ENCODE data around the gene CITED4.

The CITED4 gene

GRCh38 chr1:40848530-40849189 lies 13.5 kb downstream of the CITED4 start:
- H4K8ac ChIP-seq (ENCODE audit: low read depth, low read length): no peak overlapping the region
- no peak overlapping the region for H2BK5ac ChIP-seq (ENCODE audit: low read length)
- no CpG with 5 or more reads among the region's 6 CpGs for WGBS, 2 donors (ENCODE audit: extremely low coverage in 2 of 2, insufficient read length in 2 of 2, insufficient replicate concordance in 1 of 2)
- no peak overlapping the region for H3K23ac ChIP-seq (ENCODE audit: low read depth, low read length, poor library complexity)
- peaks cover 0 to 15% (median 0%) of the 10 kb centered on the region in 3 experiments for H3K27me3 ChIP-seq (ENCODE audit: control insufficient read depth in 3 of 3, insufficient read depth in 3 of 3, low read depth in 1 of 3, low read length in 3 of 3)
- H3K4me3 ChIP-seq (ENCODE audit: low read length in 2 of 2): no peak overlapping the region
- H3K4me2 ChIP-seq (ENCODE audit: insufficient read depth, low read length, poor library complexity, severe bottlenecking): no peak overlapping the region
- no peak overlapping the region for H3K18ac ChIP-seq (ENCODE audit: low read length)
- H3K9me3 ChIP-seq (replicated peaks in 1 of 2; ENCODE audit: control insufficient read depth in 2 of 2, insufficient read depth in 1 of 2, low read depth in 1 of 2, low read length in 2 of 2): no peaks in the 10 kb centered on the region
- no peaks in the 10 kb centered on the region for H3K36me3 ChIP-seq (replicated peaks in 1 of 2; ENCODE audit: control insufficient read depth in 2 of 2, insufficient read depth in 2 of 2, low read length in 2 of 2)
- no peak overlapping the region for H2BK12ac ChIP-seq (ENCODE audit: low read length)
- H3K27ac ChIP-seq (replicated peaks; ENCODE audit: low read length): no peak overlapping the region
- H2AFZ ChIP-seq (ENCODE audit: low read length): no peak overlapping the region
- H3K4me1 ChIP-seq (ENCODE audit: control insufficient read depth in 2 of 2, insufficient read depth in 1 of 2, low read depth in 1 of 2, low read length in 2 of 2): peaks cover 1 to 15% of the 10 kb centered on the region in 2 donors
- peak; percentile 51 for DNase-seq (ENCODE audit: low spot score)
- no peak overlapping the region for H3K14ac ChIP-seq (ENCODE audit: low read length)
- H4K91ac ChIP-seq (ENCODE audit: low read depth, low read length, poor library complexity): no peak overlapping the region
- H3K79me1 ChIP-seq (ENCODE audit: low read depth, low read length): no peaks in the 10 kb centered on the region
- no peak overlapping the region for H2AK5ac ChIP-seq (ENCODE audit: low read depth, low read length)
- H3K9ac ChIP-seq (ENCODE audit: low read depth, low read length, poor library complexity): no peak overlapping the region
- H2BK120ac ChIP-seq (ENCODE audit: low read depth, low read length): no peak overlapping the region
- H3K4ac ChIP-seq (ENCODE audit: low read length): no peak overlapping the region
- no peak overlapping the region for H2BK15ac ChIP-seq (ENCODE audit: low read length)

GRCh38 chr1:40847023-40847745 lies 15.0 kb downstream of the CITED4 start:
- Histone ChIP-seq H3K4ac (ENCODE audit: low read length) (no peak overlapping the region), H3K4me1 (ENCODE audit: control insufficient read depth in 2 of 2, insufficient read depth in 1 of 2, low read depth in 1 of 2, low read length in 2 of 2) (peaks cover 1 to 15% of the 10 kb centered on the region in 2 donors), H2AK5ac (ENCODE audit: low read depth, low read length) (no peak overlapping the region), H3K79me1 (ENCODE audit: low read depth, low read length) (no peaks in the 10 kb centered on the region), H3K4me2 (ENCODE audit: insufficient read depth, low read length, poor library complexity, severe bottlenecking) (no peak overlapping the region), H3K27me3 (ENCODE audit: control insufficient read depth in 3 of 3, insufficient read depth in 3 of 3, low read depth in 1 of 3, low read length in 3 of 3) (peaks cover 0 to 9% (median 0%) of the 10 kb centered on the region in 3 experiments), H2AFZ (ENCODE audit: low read length) (peak overlapping the region; percentile 75), H4K91ac (ENCODE audit: low read depth, low read length, poor library complexity) (no peak overlapping the region), H3K14ac (ENCODE audit: low read length) (no peak overlapping the region), H2BK120ac (ENCODE audit: low read depth, low read length) (no peak overlapping the region), H2BK5ac (ENCODE audit: low read length) (no peak overlapping the region), H2BK12ac (ENCODE audit: low read length) (no peak overlapping the region), H3K9ac (ENCODE audit: low read depth, low read length, poor library complexity) (no peak overlapping the region), H3K18ac (ENCODE audit: low read length) (no peak overlapping the region), H3K4me3 (ENCODE audit: low read length in 2 of 2) (no peak overlapping the region), H2BK15ac (ENCODE audit: low read length) (no peak overlapping the region), H3K9me3 (replicated peaks in 1 of 2; ENCODE audit: control insufficient read depth in 2 of 2, insufficient read depth in 1 of 2, low read depth in 1 of 2, low read length in 2 of 2) (peaks cover 0 to 3% of the 10 kb centered on the region in 2 donors), H4K8ac (ENCODE audit: low read depth, low read length) (no peak overlapping the region), H3K36me3 (replicated peaks in 1 of 2; ENCODE audit: control insufficient read depth in 2 of 2, insufficient read depth in 2 of 2, low read length in 2 of 2) (no peaks in the 10 kb centered on the region), H3K27ac (replicated peaks; ENCODE audit: low read length) (no peak overlapping the region), H3K23ac (ENCODE audit: low read depth, low read length, poor library complexity) (no peak overlapping the region)
- no CpG with 5 or more reads among the region's 6 CpGs for WGBS, 2 donors (ENCODE audit: extremely low coverage in 2 of 2, insufficient read length in 2 of 2, insufficient replicate concordance in 1 of 2)
- no peak for DNase-seq (ENCODE audit: low spot score)

GRCh38 chr1:40845895-40846294 lies 16.3 kb downstream of the CITED4 start:
- Histone ChIP-seq H3K9ac (ENCODE audit: low read depth, low read length, poor library complexity) (no peak overlapping the region), H2AFZ (ENCODE audit: low read length) (no peak overlapping the region), H3K23ac (ENCODE audit: low read depth, low read length, poor library complexity) (no peak overlapping the region), H3K4me2 (ENCODE audit: insufficient read depth, low read length, poor library complexity, severe bottlenecking) (no peak overlapping the region), H3K36me3 (replicated peaks in 1 of 2; ENCODE audit: control insufficient read depth in 2 of 2, insufficient read depth in 2 of 2, low read length in 2 of 2) (no peaks in the 10 kb centered on the region), H2BK15ac (ENCODE audit: low read length) (no peak overlapping the region), H4K8ac (ENCODE audit: low read depth, low read length) (no peak overlapping the region), H4K91ac (ENCODE audit: low read depth, low read length, poor library complexity) (no peak overlapping the region), H2AK5ac (ENCODE audit: low read depth, low read length) (no peak overlapping the region), H3K79me1 (ENCODE audit: low read depth, low read length) (no peaks in the 10 kb centered on the region), H2BK12ac (ENCODE audit: low read length) (no peak overlapping the region), H3K27ac (replicated peaks; ENCODE audit: low read length) (no peak overlapping the region), H3K4ac (ENCODE audit: low read length) (no peak overlapping the region), H3K4me3 (ENCODE audit: low read length in 2 of 2) (no peak overlapping the region), H3K9me3 (replicated peaks in 1 of 2; ENCODE audit: control insufficient read depth in 2 of 2, insufficient read depth in 1 of 2, low read depth in 1 of 2, low read length in 2 of 2) (peaks cover 0 to 3% of the 10 kb centered on the region in 2 donors), H3K18ac (ENCODE audit: low read length) (no peak overlapping the region), H3K27me3 (ENCODE audit: control insufficient read depth in 3 of 3, insufficient read depth in 3 of 3, low read depth in 1 of 3, low read length in 3 of 3) (peaks cover 0 to 10% (median 0%) of the 10 kb centered on the region in 3 experiments), H2BK5ac (ENCODE audit: low read length) (no peak overlapping the region), H2BK120ac (ENCODE audit: low read depth, low read length) (no peak overlapping the region), H3K14ac (ENCODE audit: low read length) (no peak overlapping the region), H3K4me1 (ENCODE audit: control insufficient read depth in 2 of 2, insufficient read depth in 1 of 2, low read depth in 1 of 2, low read length in 2 of 2) (peaks cover 3 to 15% of the 10 kb centered on the region in 2 donors)
- DNase-seq (ENCODE audit: low spot score): no peak
- WGBS, 2 donors (ENCODE audit: extremely low coverage in 2 of 2, insufficient read length in 2 of 2, insufficient replicate concordance in 1 of 2): no CpG with 5 or more reads among the region's 1 CpG

Measured in neuronal stem cell (in vitro differentiated cells).